WTC11 (cell line): ENCODE results near the gene PTPRH. TPM values are rescaled to one million over a fixed set of nuclear protein-coding genes. Genes with fewer than 3 reads are reported as not detected.

Experiments
- ATAC-seq: fragments of 200-7000 bp; cut with Tn5 transposase; 2 replicates; pipeline ENCODE4 v1.10.0; 2021; ENCODE audit warnings: mild to moderate bottlenecking, moderate library complexity
- CTCF ChIA-PET: fragments of 300-600 bp; sonication (Branson Sonifier 250); formaldehyde crosslinking; loops from one replicate; lab custom pipeline; 2021; ENCODE audit warnings: antibody characterized with exemption; lab: Charles Lee
- POLR2A ChIA-PET: fragments of 350-600 bp; sonication (Branson Sonifier 250); formaldehyde crosslinking; loops from one replicate; lab custom pipeline; 2021; ENCODE audit warnings: antibody characterized with exemption; lab: Charles Lee
- DNase-seq: peaks from one replicate; pipeline ENCODE4 v3.0.0; 2021; ENCODE audit warnings: low spot score
- H3K27ac Mint-ChIP-seq: 2 replicates; pipeline ENCODE4 v1.8.0; 2021; ENCODE audit warnings: mixed read lengths
- H3K27me3 Mint-ChIP-seq: 2 replicates; pipeline ENCODE4 v1.8.0; 2021; ENCODE audit warnings: low read depth, mild to moderate bottlenecking, moderate library complexity, mixed read lengths
- H3K36me3 Mint-ChIP-seq: 2 replicates; pipeline ENCODE4 v1.8.0; 2021; ENCODE audit warnings: mixed read lengths
- H3K4me1 Mint-ChIP-seq: 2 replicates; pipeline ENCODE4 v1.8.0; 2022; ENCODE audit warnings: mixed read lengths
- H3K4me3 Mint-ChIP-seq: 2 replicates; pipeline ENCODE4 v1.8.0; 2021; ENCODE audit warnings: mild to moderate bottlenecking, moderate library complexity, mixed read lengths
- H3K9me3 Mint-ChIP-seq: 2 replicates; pipeline ENCODE4 v1.8.0; 2021; ENCODE audit warnings: mixed read lengths
- ATF3 ChIP-seq: sonication (generic); formaldehyde crosslinking; conservative IDR thresholded peaks from 2 replicates; pipeline ENCODE4 v1.8.1; 2022; ENCODE audit warnings: mild to moderate bottlenecking, missing genetic modification reagents
- ELF4 ChIP-seq: sonication (generic); formaldehyde crosslinking; IDR thresholded peaks from 2 replicates; pipeline ENCODE4 v1.8.1; 2022; ENCODE audit warnings: low read depth, mild to moderate bottlenecking, moderate library complexity, missing genetic modification reagents
- EMX1 ChIP-seq: fragments of 250-450 bp; sonication (Bioruptor Pico); IDR thresholded peaks from 2 replicates; pipeline ENCODE4 v1.8.0; 2021; ENCODE audit warnings: mild to moderate bottlenecking
- ESRRA ChIP-seq: sonication (generic); formaldehyde crosslinking; IDR thresholded peaks from 2 replicates; pipeline ENCODE4 v1.8.1; 2022; ENCODE audit warnings: mild to moderate bottlenecking, missing genetic modification reagents, borderline replicate concordance
- GABPB1 ChIP-seq: sonication (generic); formaldehyde crosslinking; IDR thresholded peaks from 2 replicates; pipeline ENCODE4 v1.8.1; 2023; ENCODE audit warnings: mild to moderate bottlenecking, missing genetic modification reagents
- GTF2I ChIP-seq: fragments of 250-450 bp; sonication (Bioruptor Pico); conservative IDR thresholded peaks from 2 replicates; pipeline ENCODE4 v1.4.0; 2021; ENCODE audit warnings: mild to moderate bottlenecking
- HMGA2 ChIP-seq: fragments of 250-450 bp; sonication (Bioruptor Pico); IDR thresholded peaks from 2 replicates; pipeline ENCODE4 v1.4.0; 2021; ENCODE audit warnings: mild to moderate bottlenecking, moderate library complexity
- HMGXB4 ChIP-seq: sonication (generic); formaldehyde crosslinking; IDR thresholded peaks from 2 replicates; pipeline ENCODE4 v1.8.1; 2023; ENCODE audit warnings: mild to moderate bottlenecking, moderate library complexity, missing genetic modification reagents
- JUN ChIP-seq: sonication (generic); formaldehyde crosslinking; IDR thresholded peaks from 2 replicates; pipeline ENCODE4 v1.8.0; 2023; ENCODE audit warnings: mild to moderate bottlenecking, missing genetic modification reagents
- NFE2L1 ChIP-seq: sonication (generic); formaldehyde crosslinking; IDR thresholded peaks from 2 replicates; pipeline ENCODE4 v1.8.1; 2023; ENCODE audit warnings: missing genetic modification reagents
- SMAD3 ChIP-seq: sonication (generic); formaldehyde crosslinking; IDR thresholded peaks from 2 replicates; pipeline ENCODE4 v1.8.0; 2022; ENCODE audit warnings: missing genetic modification reagents, mild to moderate bottlenecking, borderline replicate concordance
- STAT6 ChIP-seq: sonication (generic); formaldehyde crosslinking; conservative IDR thresholded peaks from 2 replicates; pipeline ENCODE4 v1.8.1; 2023; ENCODE audit warnings: mild to moderate bottlenecking, low read depth, missing genetic modification reagents, moderate library complexity
- TEAD4 ChIP-seq: sonication (generic); formaldehyde crosslinking; IDR thresholded peaks from 2 replicates; pipeline ENCODE4 v1.8.0; 2022; ENCODE audit warnings: mild to moderate bottlenecking, missing genetic modification reagents
- USF2 ChIP-seq: sonication (generic); formaldehyde crosslinking; IDR thresholded peaks from 2 replicates; pipeline ENCODE4 v1.8.1; 2023; ENCODE audit warnings: mild to moderate bottlenecking, missing genetic modification reagents, moderate library complexity
- ZBTB43 ChIP-seq: sonication (generic); formaldehyde crosslinking; IDR thresholded peaks from 2 replicates; pipeline ENCODE4 v1.8.1; 2023; ENCODE audit warnings: mild to moderate bottlenecking, missing genetic modification reagents
- ZNF232 ChIP-seq: sonication (generic); formaldehyde crosslinking; IDR thresholded peaks from 2 replicates; pipeline ENCODE4 v1.8.0; 2022; ENCODE audit warnings: mild to moderate bottlenecking, missing genetic modification reagents
- ZNF532 ChIP-seq: fragments of 250-450 bp; sonication (Bioruptor Pico); IDR thresholded peaks from 2 replicates; pipeline ENCODE4 v1.9.0; 2021; ENCODE audit warnings: mild to moderate bottlenecking, borderline replicate concordance
- total RNA-seq: library from RNA; stranded (reverse); gene quantifications from 3 replicates; pipeline ENCODE4 v1.2.3, GENCODE V29; 2021

The PTPRH gene
- total RNA-seq, 1 experiment from 2014 or later: 0.63 TPM

- TF ChIP-seq ATF3 (no peak), HMGA2 (CRISPR knock-in tag) (no peak), ESRRA (CRISPR knock-in tag) (no peak), TEAD4 (CRISPR knock-in tag) (no peak), USF2 (CRISPR knock-in tag) (no peak), ELF4 (no peak), JUN (CRISPR knock-in tag) (no peak), SMAD3 (CRISPR knock-in tag) (no peak), ZBTB43 (no peak)
Observed at GRCh38 chr19:55134736-55135135, 74.6 kb downstream of the PTPRH start (continued).

GRCh38 chr19:55133639-55134444, 75.5 kb downstream of the PTPRH start:
- CTCF ChIA-PET: interaction anchor here (0.6 to 4.5 kb wide), 10 partner anchors 13 to 505 kb away, joined by 3 to 29 read pairs (median 8); partner anchors contain the start of genes PPP1R12C and RDH13
- Mint-ChIP-seq H3K4me1 (peaks cover 33% of the 10 kb centered on the region), H3K36me3 (peaks cover 3% of the 10 kb centered on the region; the same call in 1 of the 2 replicates), H3K27ac (no peak overlapping the region), H3K9me3 (no peaks in the 10 kb centered on the region), H3K4me3 (no peak overlapping the region), H3K27me3 (no peaks in the 10 kb centered on the region; the same call in none of the 2 replicates)
- no peak for DNase-seq
- ATAC-seq: no peak
- TF ChIP-seq GTF2I (CRISPR knock-in tag): no peak
- TF ChIP-seq EMX1 (CRISPR knock-in tag): no peak
- TF ChIP-seq ZNF232 (CRISPR knock-in tag): no peak
- no peak for TF ChIP-seq NFE2L1
- TF ChIP-seq ZNF532 (CRISPR knock-in tag): no peak
- POLR2A ChIA-PET: interaction anchor here (0.6 to 1.1 kb wide), 3 partner anchors 13 to 126 kb away, joined by 3 to 6 read pairs (median 4); no protein-coding TSS in a partner anchor

GRCh38 chr19:55132453-55133129, 76.7 kb downstream of the PTPRH start:
- Mint-ChIP-seq H3K4me3 (no peak overlapping the region), H3K4me1 (peaks cover 23% of the 10 kb centered on the region), H3K27me3 (peaks cover 4% of the 10 kb centered on the region), H3K36me3 (peaks cover 3% of the 10 kb centered on the region; the same call in 1 of the 2 replicates), H3K9me3 (no peaks in the 10 kb centered on the region), H3K27ac (0 out of 2 replicates have a peak overlapping the region, but pooled peaks have one; percentile 22)
- ChIA-PET POLR2A (interaction anchor here (0.6 to 1.1 kb wide), 3 partner anchors 14 to 15 kb away, joined by 3 read pairs; partner anchors contain the start of gene PPP1R12C), CTCF (interaction anchor here (0.6 to 3.6 kb wide), 11 partner anchors 8 to 252 kb away, joined by 4 to 26 read pairs (median 8); partner anchors contain the start of gene PPP1R12C)
- ATAC-seq: peak; percentile 66
- DNase-seq: no peak
- TF ChIP-seq HMGXB4 (CRISPR knock-in tag) (no peak), GABPB1 (CRISPR knock-in tag) (no peak), STAT6 (CRISPR knock-in tag) (no peak)
